Cardiac fibroblast (primary cell): ENCODE results near the gene ARID3A.

Experiments
- DNase-seq, 2 donors: peaks; one replicate each; pipeline versions ENCODE4 v3.0.0 to v3.0.0-alpha.2; 2010; ENCODE audit warnings: low read depth in 2 of 2
- H3K4me3 ChIP-seq, 2 donors: replicated peaks in 1 of 2; 1 replicate in 1 of 2; 2 replicates in 1 of 2; pipeline ENCODE4 v1.5.1; 2011; ENCODE audit warnings: low read depth in 2 of 2, low read length in 2 of 2, mild to moderate bottlenecking in 2 of 2, moderate library complexity in 1 of 2
- TF ChIP-seq, protein P1 (sequence below): IDR thresholded peaks from one replicate; pipeline ENCODE4 v1.5.1; 2011; ENCODE audit warnings: low read depth, mild to moderate bottlenecking, low read length, inconsistent platforms

Gene ARID3A

DNA sequence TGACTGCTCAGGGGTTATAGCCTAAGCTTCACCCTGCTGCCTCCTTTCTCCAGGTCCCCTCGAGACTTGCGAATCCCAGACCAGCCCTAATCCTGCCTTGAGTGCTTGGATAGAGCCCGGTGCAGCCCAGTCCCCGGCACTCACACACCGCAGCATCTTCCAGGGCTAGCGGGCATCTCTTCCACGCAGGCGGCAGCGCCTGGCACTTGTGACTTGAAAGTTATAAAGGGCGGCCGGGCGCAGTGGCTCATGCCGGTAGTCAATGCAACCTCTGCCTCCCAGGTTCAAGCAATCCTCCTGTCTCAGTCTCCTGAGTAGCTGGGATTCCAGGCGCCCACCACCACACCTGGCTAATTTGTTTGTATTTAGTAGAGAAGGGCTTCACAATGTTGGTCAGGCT lies 60.2 kb downstream of the ARID3A start:
- DNase-seq: no peak
- TF ChIP-seq, protein P1, sequence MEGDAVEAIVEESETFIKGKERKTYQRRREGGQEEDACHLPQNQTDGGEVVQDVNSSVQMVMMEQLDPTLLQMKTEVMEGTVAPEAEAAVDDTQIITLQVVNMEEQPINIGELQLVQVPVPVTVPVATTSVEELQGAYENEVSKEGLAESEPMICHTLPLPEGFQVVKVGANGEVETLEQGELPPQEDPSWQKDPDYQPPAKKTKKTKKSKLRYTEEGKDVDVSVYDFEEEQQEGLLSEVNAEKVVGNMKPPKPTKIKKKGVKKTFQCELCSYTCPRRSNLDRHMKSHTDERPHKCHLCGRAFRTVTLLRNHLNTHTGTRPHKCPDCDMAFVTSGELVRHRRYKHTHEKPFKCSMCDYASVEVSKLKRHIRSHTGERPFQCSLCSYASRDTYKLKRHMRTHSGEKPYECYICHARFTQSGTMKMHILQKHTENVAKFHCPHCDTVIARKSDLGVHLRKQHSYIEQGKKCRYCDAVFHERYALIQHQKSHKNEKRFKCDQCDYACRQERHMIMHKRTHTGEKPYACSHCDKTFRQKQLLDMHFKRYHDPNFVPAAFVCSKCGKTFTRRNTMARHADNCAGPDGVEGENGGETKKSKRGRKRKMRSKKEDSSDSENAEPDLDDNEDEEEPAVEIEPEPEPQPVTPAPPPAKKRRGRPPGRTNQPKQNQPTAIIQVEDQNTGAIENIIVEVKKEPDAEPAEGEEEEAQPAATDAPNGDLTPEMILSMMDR: no peak
- no peak overlapping the region for H3K4me3 ChIP-seq

DNA sequence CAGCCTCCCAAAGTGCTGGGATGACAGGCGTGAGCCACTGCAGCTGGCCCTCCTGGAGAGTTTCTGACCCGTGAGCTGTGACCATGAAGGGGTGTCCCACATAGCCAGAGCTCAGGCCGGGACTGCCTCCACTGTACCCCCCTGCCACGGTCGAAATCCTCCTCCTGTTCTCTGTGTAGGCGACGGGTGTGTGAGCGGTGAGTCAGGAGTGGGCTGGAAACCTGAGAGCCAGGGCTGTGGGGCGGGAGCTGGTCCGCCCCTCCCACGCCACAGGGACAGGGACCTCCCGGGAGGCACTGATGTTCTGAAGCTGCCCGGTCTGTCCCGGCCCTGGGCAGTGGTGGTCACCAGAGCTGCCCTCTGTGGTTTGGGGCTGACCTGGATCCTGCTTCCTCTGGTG lies 62.2 kb downstream of the ARID3A start:
- TF ChIP-seq, protein P1: no peak
- no peak overlapping the region for H3K4me3 ChIP-seq
- no peak for DNase-seq

DNA sequence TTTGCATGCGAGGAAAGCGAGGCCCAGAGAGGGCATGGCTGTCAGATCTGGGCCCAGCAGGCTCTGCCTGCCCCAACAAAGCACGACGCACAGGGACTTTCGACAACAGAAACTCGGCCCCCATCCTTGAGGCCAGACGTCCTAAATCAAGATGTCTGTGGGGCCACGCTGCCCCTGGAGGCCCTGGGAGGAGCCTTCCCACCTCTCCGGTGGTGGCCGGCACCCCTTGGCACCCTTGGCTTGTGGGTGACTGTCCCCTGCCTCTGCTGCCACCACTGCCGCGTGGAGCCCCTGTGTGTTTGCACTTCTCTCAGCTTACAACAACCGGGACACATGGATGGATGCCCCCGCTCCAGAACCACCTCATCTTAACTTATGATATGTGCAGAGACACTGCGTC lies 62.7 kb downstream of the ARID3A start:
- TF ChIP-seq, protein P1: no peak
- no peak overlapping the region for H3K4me3 ChIP-seq
- no peak for DNase-seq

DNA sequence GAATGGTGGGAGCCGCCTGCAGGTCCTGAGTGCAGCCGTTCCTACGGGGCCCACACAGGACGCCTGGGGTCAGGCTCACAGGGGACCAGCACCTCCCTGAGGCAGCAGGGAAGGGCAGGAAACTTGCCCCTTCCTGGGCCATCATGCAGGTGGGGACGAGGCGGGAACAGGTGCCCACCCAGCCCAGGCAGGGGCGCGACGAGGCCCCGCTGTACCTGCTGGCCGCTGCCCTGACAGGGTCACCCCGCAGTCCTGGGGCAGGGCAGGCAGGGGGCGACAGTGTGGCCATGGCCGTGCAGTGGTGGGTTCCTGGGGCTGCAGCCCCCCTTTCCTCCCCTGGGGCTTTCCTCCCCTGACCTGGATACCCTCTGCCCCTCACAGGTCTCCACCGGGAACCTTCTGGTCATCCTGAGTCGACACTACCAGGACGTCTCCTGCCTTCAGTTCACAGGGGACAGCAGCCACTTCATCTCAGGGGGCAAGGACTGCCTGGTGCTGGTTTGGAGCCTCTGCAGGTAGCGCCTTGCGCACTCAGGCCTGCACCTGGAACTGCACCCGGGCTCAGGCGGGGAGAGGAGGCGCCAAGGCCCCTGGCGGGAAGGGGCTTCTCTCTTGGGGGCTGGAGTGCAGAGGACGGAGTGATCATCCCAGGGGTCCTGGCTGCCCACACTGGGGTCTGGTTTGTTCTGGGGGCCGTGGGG lies 63.7 kb downstream of the ARID3A start:
- no peak overlapping the region for H3K4me3 ChIP-seq
- DNase-seq: no peak
- TF ChIP-seq, protein P1: peak; percentile 40

DNA sequence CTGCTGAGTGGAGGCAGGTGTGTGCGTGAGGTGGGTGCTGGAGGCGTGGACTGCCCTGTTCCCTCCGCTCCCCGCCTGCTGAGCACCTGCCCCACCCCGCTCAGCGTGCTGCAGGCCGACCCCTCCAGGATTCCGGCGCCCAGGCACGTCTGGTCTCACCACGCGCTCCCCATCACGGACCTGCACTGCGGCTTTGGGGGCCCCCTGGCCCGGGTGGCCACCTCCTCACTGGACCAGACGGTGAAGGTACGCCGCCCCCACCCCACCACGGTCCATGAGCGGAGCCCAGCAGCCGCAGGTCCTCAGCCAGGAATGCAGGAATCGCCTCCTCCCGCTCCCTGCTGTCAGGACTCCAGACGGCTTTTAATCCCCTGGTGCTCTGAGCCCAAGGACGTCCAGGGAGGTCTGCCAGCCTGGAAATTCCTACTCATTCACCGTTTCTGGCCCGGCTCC lies 64.3 kb downstream of the ARID3A start:
- no peak overlapping the region for H3K4me3 ChIP-seq
- no peak for DNase-seq
- TF ChIP-seq, protein P1: no peak

DNA sequence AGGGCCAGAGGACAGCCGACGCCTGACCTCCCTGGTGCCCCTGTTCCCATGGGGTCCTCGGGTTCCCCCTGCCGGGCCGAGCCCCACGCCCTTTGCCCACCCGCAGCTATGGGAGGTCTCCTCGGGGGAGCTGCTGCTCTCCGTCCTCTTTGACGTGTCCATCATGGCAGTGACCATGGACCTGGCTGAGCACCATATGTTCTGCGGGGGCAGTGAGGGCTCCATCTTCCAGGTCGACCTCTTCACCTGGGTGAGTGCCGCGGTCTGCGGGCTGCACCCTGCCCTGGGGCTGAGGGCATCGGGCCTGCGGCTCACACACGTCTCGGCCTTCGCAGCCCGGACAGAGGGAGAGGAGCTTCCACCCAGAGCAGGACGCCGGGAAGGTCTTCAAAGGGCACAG lies 64.9 kb downstream of the ARID3A start:
- H3K4me3 ChIP-seq: no peak overlapping the region
- TF ChIP-seq, protein P1: no peak
- no peak for DNase-seq
